Measurements from ENCODE around the gene PRKCB. TPM values are rescaled to one million over a fixed set of nuclear protein-coding genes. Genes with fewer than 3 reads are reported as not detected.

PRKCB gene
- total and polyA plus RNA-seq, 4 donors, result 1.6 to 9.4 (median 4.0) TPM

GRCh38 chr16:23843143-23843542, 7.4 kb downstream of the PRKCB start (continued):
- TF ChIP-seq, protein P1, sequence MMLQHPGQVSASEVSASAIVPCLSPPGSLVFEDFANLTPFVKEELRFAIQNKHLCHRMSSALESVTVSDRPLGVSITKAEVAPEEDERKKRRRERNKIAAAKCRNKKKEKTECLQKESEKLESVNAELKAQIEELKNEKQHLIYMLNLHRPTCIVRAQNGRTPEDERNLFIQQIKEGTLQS (IDR thresholded peaks at IDR 0.05), result no peak
- no peak for TF ChIP-seq GABPA (IDR thresholded peaks at IDR 0.05 in 1 of 2, conservative IDR thresholded peaks at IDR 0.05 in 1 of 2)

DNA sequence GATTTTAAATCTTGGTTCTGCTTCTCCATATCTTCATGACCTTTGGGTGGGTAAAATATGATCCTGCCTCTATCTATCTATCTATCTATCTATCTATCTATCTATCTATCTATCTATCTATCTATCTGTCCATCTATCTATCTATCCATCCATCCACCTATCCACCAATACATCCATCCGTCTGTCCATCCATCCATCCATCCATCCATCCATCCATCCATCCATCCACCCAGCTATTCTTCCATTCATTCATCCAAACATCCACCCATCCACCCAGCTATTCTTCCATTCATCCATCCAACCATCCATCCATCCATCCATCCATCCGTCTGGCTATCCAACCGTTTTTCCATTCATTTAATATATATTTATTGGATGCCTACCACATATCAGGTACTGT, 11.5 kb downstream of the PRKCB start:
- Histone ChIP-seq H3K9ac (ENCODE audit: low read depth in 1 of 2, low read length in 2 of 2) (no peak overlapping the region), H3K9me3 (ENCODE audit: control insufficient read depth in 4 of 4, low read length in 3 of 4) (peaks cover 0 to 10% (median 0%) of the 10 kb centered on the region in 4 donors), H3K36me3 (ENCODE audit: control insufficient read depth in 4 of 4, insufficient read depth in 3 of 4, low read depth in 1 of 4, low read length in 3 of 4) (no peaks in the 10 kb centered on the region), H3K4me3 (ENCODE audit: low read depth in 1 of 3, low read length in 3 of 3) (no peak overlapping the region), H3K27me3 (ENCODE audit: control insufficient read depth in 4 of 4, insufficient read depth in 4 of 4, low read length in 3 of 4) (peaks cover 0 to 3% (median 0%) of the 10 kb centered on the region in 4 donors), H3K4me1 (ENCODE audit: control insufficient read depth in 4 of 4, insufficient read depth in 4 of 4, low read length in 3 of 4) (no peaks in the 10 kb centered on the region), H3K27ac (ENCODE audit: low read depth in 1 of 2, low read length in 2 of 2) (no peak overlapping the region)
- TF ChIP-seq NR2F2 (IDR thresholded peaks at IDR 0.05) (no peak), EGR1 (IDR thresholded peaks at IDR 0.05; ENCODE audit: low read depth in 2 of 2) (no peak), YY1 (IDR thresholded peaks at IDR 0.05) (no peak), HNF4G (IDR thresholded peaks at IDR 0.05) (no peak), TAF1 (conservative IDR thresholded peaks at IDR 0.05) (no peak), FOXA1 (IDR thresholded peaks at IDR 0.05) (no peak), RAD21 (IDR thresholded peaks at IDR 0.05) (no peak), GABPA (IDR thresholded peaks at IDR 0.05 in 1 of 2, conservative IDR thresholded peaks at IDR 0.05 in 1 of 2) (no peak), FOXA2 (IDR thresholded peaks at IDR 0.05) (no peak), HNF4A (conservative IDR thresholded peaks at IDR 0.05) (no peak), SP1 (IDR thresholded peaks at IDR 0.05) (no peak)
- TF ChIP-seq, protein P1 (IDR thresholded peaks at IDR 0.05), result no peak
- TF ChIP-seq, protein P2, sequence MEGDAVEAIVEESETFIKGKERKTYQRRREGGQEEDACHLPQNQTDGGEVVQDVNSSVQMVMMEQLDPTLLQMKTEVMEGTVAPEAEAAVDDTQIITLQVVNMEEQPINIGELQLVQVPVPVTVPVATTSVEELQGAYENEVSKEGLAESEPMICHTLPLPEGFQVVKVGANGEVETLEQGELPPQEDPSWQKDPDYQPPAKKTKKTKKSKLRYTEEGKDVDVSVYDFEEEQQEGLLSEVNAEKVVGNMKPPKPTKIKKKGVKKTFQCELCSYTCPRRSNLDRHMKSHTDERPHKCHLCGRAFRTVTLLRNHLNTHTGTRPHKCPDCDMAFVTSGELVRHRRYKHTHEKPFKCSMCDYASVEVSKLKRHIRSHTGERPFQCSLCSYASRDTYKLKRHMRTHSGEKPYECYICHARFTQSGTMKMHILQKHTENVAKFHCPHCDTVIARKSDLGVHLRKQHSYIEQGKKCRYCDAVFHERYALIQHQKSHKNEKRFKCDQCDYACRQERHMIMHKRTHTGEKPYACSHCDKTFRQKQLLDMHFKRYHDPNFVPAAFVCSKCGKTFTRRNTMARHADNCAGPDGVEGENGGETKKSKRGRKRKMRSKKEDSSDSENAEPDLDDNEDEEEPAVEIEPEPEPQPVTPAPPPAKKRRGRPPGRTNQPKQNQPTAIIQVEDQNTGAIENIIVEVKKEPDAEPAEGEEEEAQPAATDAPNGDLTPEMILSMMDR (IDR thresholded peaks at IDR 0.05; ENCODE audit: low read depth, low read length, missing input control), result no peak
- TF ChIP-seq, protein P3, sequence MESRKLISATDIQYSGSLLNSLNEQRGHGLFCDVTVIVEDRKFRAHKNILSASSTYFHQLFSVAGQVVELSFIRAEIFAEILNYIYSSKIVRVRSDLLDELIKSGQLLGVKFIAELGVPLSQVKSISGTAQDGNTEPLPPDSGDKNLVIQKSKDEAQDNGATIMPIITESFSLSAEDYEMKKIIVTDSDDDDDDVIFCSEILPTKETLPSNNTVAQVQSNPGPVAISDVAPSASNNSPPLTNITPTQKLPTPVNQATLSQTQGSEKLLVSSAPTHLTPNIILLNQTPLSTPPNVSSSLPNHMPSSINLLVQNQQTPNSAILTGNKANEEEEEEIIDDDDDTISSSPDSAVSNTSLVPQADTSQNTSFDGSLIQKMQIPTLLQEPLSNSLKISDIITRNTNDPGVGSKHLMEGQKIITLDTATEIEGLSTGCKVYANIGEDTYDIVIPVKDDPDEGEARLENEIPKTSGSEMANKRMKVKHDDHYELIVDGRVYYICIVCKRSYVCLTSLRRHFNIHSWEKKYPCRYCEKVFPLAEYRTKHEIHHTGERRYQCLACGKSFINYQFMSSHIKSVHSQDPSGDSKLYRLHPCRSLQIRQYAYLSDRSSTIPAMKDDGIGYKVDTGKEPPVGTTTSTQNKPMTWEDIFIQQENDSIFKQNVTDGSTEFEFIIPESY (IDR thresholded peaks at IDR 0.05), result no peak
- TF ChIP-seq, protein P4, sequence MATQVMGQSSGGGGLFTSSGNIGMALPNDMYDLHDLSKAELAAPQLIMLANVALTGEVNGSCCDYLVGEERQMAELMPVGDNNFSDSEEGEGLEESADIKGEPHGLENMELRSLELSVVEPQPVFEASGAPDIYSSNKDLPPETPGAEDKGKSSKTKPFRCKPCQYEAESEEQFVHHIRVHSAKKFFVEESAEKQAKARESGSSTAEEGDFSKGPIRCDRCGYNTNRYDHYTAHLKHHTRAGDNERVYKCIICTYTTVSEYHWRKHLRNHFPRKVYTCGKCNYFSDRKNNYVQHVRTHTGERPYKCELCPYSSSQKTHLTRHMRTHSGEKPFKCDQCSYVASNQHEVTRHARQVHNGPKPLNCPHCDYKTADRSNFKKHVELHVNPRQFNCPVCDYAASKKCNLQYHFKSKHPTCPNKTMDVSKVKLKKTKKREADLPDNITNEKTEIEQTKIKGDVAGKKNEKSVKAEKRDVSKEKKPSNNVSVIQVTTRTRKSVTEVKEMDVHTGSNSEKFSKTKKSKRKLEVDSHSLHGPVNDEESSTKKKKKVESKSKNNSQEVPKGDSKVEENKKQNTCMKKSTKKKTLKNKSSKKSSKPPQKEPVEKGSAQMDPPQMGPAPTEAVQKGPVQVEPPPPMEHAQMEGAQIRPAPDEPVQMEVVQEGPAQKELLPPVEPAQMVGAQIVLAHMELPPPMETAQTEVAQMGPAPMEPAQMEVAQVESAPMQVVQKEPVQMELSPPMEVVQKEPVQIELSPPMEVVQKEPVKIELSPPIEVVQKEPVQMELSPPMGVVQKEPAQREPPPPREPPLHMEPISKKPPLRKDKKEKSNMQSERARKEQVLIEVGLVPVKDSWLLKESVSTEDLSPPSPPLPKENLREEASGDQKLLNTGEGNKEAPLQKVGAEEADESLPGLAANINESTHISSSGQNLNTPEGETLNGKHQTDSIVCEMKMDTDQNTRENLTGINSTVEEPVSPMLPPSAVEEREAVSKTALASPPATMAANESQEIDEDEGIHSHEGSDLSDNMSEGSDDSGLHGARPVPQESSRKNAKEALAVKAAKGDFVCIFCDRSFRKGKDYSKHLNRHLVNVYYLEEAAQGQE (IDR thresholded peaks at IDR 0.05), result no peak
- TF ChIP-seq, protein P5, sequence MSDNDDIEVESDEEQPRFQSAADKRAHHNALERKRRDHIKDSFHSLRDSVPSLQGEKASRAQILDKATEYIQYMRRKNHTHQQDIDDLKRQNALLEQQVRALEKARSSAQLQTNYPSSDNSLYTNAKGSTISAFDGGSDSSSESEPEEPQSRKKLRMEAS (IDR thresholded peaks at IDR 0.05), result no peak
- 38% methylated on average over 3 of the region's 3 CpGs for WGBS
- DNase-seq (ENCODE audit: low spot score), result no peak
